ENCODE measurements around the gene SLC25A26. TPM values are rescaled to one million over a fixed set of nuclear protein-coding genes. Genes with fewer than 3 reads are reported as not detected.

The SLC25A26 gene
- polyA plus RNA-seq, 1 experiment: 16.4 TPM

GRCh38 chr3:66206806-66207205, 14.0 kb upstream of the SLC25A26 start:
- Histone ChIP-seq H3K27ac (ENCODE audit: low read depth, low read length) (no peak overlapping the region), H3K4me3 (ENCODE audit: low read depth, low read length) (no peak overlapping the region), H3K27me3 (ENCODE audit: control insufficient read depth, insufficient read depth, low read length) (peaks cover 7% of the 10 kb centered on the region), H3K9me3 (ENCODE audit: control insufficient read depth, insufficient read depth, low read length) (no peaks in the 10 kb centered on the region)
- TF ChIP-seq CTCF (IDR thresholded peaks at IDR 0.05; ENCODE audit: low read depth, low read length): no peak
- no peak for DNase-seq (ENCODE audit: low read depth, low spot score)
- POLR2A ChIA-PET: no interaction called here
- CTCF ChIA-PET: interaction anchor here (0.7 kb wide), 1 partner anchor 1681 kb away, joined by 5 read pairs; no protein-coding TSS in a partner anchor

- Histone ChIP-seq H3K4me3 (ENCODE audit: low read depth, low read length) (no peak overlapping the region), H3K27ac (ENCODE audit: low read depth, low read length) (no peak overlapping the region), H3K27me3 (ENCODE audit: control insufficient read depth, insufficient read depth, low read length) (peaks cover 3% of the 10 kb centered on the region), H3K9me3 (ENCODE audit: control insufficient read depth, insufficient read depth, low read length) (no peaks in the 10 kb centered on the region)
- DNase-seq (ENCODE audit: low read depth, low spot score): no peak
- ChIA-PET CTCF (no interaction called here), POLR2A (no interaction called here)
- TF ChIP-seq CTCF (IDR thresholded peaks at IDR 0.05; ENCODE audit: low read depth, low read length): no peak
Measured at GRCh38 chr3:66208189-66208588, 12.6 kb upstream of the SLC25A26 start.

GRCh38 chr3:66210687-66211295, 10.0 kb upstream of the SLC25A26 start:
- Histone ChIP-seq H3K4me3 (ENCODE audit: low read depth, low read length) (no peak overlapping the region), H3K27me3 (ENCODE audit: control insufficient read depth, insufficient read depth, low read length) (no peaks in the 10 kb centered on the region), H3K27ac (ENCODE audit: low read depth, low read length) (no peak overlapping the region), H3K9me3 (ENCODE audit: control insufficient read depth, insufficient read depth, low read length) (no peaks in the 10 kb centered on the region; the same call in 1 of the 2 replicates)
- ChIA-PET CTCF (no interaction called here), POLR2A (interaction anchor here (0.6 kb wide), 1 partner anchor 55 kb away, joined by 6 read pairs; no protein-coding TSS in a partner anchor)
- no peak for TF ChIP-seq CTCF (IDR thresholded peaks at IDR 0.05; ENCODE audit: low read depth, low read length)
- DNase-seq (ENCODE audit: low read depth, low spot score): no peak

GRCh38 chr3:66211779-66212178, 9.0 kb upstream of the SLC25A26 start:
- Histone ChIP-seq H3K9me3 (ENCODE audit: control insufficient read depth, insufficient read depth, low read length) (no peaks in the 10 kb centered on the region; the same call in 1 of the 2 replicates), H3K27ac (ENCODE audit: low read depth, low read length) (no peak overlapping the region), H3K27me3 (ENCODE audit: control insufficient read depth, insufficient read depth, low read length) (peaks cover 2% of the 10 kb centered on the region), H3K4me3 (ENCODE audit: low read depth, low read length) (no peak overlapping the region)
- no peak for DNase-seq (ENCODE audit: low read depth, low spot score)
- POLR2A ChIA-PET: no interaction called here
- no peak for TF ChIP-seq CTCF (IDR thresholded peaks at IDR 0.05; ENCODE audit: low read depth, low read length)
- CTCF ChIA-PET: no interaction called here

- DNase-seq (ENCODE audit: low read depth, low spot score): no peak
- H3K4me3 ChIP-seq (ENCODE audit: low read depth, low read length): no peak overlapping the region
- H3K27me3 ChIP-seq (ENCODE audit: control insufficient read depth, insufficient read depth, low read length): peaks cover 7% of the 10 kb centered on the region
- ChIA-PET POLR2A (no interaction called here), CTCF (interaction anchor here (1.0 kb wide), 1 partner anchor 1685 kb away, joined by 4 read pairs; no protein-coding TSS in a partner anchor)
- no peaks in the 10 kb centered on the region; the same call in 1 of the 2 replicates for H3K9me3 ChIP-seq (ENCODE audit: control insufficient read depth, insufficient read depth, low read length)
- TF ChIP-seq CTCF (IDR thresholded peaks at IDR 0.05; ENCODE audit: low read depth, low read length): no peak
- H3K27ac ChIP-seq (ENCODE audit: low read depth, low read length): no peak overlapping the region
Measured at GRCh38 chr3:66215106-66215505, 5.7 kb upstream of the SLC25A26 start.
